ENCODE measurements around the gene RUNX2.

DNA sequence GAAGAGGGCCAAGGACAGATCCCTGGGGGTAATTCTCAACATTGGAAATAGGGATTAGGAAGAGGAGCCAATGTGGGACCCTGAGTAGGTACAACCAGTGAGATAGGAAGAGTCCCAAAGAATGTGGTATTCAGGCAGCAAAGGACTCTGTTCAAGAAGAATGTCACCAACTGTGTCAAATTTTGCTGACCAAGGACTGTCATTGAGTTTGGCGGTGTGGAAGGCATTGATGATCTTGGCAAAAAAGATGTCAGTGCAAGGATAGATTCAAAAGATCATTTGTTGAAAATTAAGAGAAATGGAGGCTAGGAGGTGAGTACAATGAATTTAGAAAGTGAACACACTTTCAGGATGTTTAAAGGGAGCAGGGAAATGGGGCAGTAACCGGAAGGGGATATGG lies 132.0 kb downstream of the RUNX2 start:
- TF ChIP-seq ZNF384 (IDR thresholded peaks at IDR 0.05) = no peak
- TF ChIP-seq SUZ12 (IDR thresholded peaks at IDR 0.05) = no peak
- TF ChIP-seq L3MBTL2 (conservative IDR thresholded peaks at IDR 0.05) = no peak
- TF ChIP-seq BHLHE40 (IDR thresholded peaks at IDR 0.05; ENCODE audit: borderline replicate concordance) = no peak
- TF ChIP-seq FOXA1 (IDR thresholded peaks at IDR 0.05) = no peak
- no peak for TF ChIP-seq FOXK2 (IDR thresholded peaks at IDR 0.05)
- TF ChIP-seq ARNT (IDR thresholded peaks at IDR 0.05) = no peak

All from HEK293T (cell line).